Keratinocyte (primary cell): Measurements from ENCODE around the gene FERMT3.

Experiments used
- EZH2 ChIP-seq: IDR thresholded peaks from one replicate; pipeline ENCODE4 v1.6.1; 2012; ENCODE audit warnings: inconsistent platforms, mild to moderate bottlenecking, low read length, moderate library complexity
- TF ChIP-seq, protein P1 (sequence below), 3 experiments: IDR thresholded peaks in 1 of 3; conservative IDR thresholded peaks in 1 of 3; optimal IDR thresholded peaks in 1 of 3; 2 replicates in 2 of 3; 3 replicates in 1 of 3; pipeline versions ENCODE3 to v1.5.1; 2011; ENCODE audit warnings: low read length in 3 of 3, mild to moderate bottlenecking in 3 of 3, moderate library complexity in 2 of 3, control low read depth in 1 of 3, inconsistent platforms in 1 of 3; ENCODE audit not compliant: insufficient read depth in 2 of 3; ENCODE audit errors: extremely low read depth in 1 of 3

DNA sequence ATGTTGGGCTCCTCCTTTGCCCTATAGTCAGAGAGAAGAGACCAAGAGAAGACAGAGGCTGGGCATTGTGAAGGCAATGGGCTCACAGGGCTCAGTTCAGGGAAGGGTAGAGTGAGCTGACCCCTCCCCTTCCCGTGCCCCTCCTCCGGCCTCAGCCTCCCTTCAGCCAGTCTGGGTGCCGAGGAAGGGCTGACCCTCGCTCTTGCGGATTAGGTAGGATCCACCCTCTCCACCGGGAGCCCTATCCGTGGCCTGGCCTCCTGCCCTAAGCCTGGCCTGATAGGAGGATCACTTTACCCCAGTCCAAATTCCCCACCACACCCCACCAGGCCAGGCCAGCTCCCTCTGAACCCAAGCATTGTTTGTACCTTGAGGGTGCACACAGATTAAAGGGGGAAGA lies 42.1 kb downstream of the FERMT3 start:
- TF ChIP-seq, protein P1, sequence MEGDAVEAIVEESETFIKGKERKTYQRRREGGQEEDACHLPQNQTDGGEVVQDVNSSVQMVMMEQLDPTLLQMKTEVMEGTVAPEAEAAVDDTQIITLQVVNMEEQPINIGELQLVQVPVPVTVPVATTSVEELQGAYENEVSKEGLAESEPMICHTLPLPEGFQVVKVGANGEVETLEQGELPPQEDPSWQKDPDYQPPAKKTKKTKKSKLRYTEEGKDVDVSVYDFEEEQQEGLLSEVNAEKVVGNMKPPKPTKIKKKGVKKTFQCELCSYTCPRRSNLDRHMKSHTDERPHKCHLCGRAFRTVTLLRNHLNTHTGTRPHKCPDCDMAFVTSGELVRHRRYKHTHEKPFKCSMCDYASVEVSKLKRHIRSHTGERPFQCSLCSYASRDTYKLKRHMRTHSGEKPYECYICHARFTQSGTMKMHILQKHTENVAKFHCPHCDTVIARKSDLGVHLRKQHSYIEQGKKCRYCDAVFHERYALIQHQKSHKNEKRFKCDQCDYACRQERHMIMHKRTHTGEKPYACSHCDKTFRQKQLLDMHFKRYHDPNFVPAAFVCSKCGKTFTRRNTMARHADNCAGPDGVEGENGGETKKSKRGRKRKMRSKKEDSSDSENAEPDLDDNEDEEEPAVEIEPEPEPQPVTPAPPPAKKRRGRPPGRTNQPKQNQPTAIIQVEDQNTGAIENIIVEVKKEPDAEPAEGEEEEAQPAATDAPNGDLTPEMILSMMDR (optimal IDR thresholded peaks at IDR 0.05 in 1 of 3, IDR thresholded peaks at IDR 0.05 in 1 of 3, conservative IDR thresholded peaks at IDR 0.05 in 1 of 3; ENCODE audit: extremely low read depth in 1 of 3, insufficient read depth in 2 of 3, low read length in 3 of 3), result no peak
- TF ChIP-seq EZH2, result no peak
